DLD1 (cell line): ENCODE data around the gene PLK3.
"Not testable (repeated sequence)": the region's sequence is repeated elsewhere in the genome, so short reads cannot be mapped to it uniquely, and the experiment has no call there.

Source experiments
- in situ Hi-C: cut with HindIII; loops from 2 replicates; pipeline ENCODE4 v1.10.0; 2017; ENCODE audit warnings: low sequenced_read_pairs

The PLK3 gene

DNA sequence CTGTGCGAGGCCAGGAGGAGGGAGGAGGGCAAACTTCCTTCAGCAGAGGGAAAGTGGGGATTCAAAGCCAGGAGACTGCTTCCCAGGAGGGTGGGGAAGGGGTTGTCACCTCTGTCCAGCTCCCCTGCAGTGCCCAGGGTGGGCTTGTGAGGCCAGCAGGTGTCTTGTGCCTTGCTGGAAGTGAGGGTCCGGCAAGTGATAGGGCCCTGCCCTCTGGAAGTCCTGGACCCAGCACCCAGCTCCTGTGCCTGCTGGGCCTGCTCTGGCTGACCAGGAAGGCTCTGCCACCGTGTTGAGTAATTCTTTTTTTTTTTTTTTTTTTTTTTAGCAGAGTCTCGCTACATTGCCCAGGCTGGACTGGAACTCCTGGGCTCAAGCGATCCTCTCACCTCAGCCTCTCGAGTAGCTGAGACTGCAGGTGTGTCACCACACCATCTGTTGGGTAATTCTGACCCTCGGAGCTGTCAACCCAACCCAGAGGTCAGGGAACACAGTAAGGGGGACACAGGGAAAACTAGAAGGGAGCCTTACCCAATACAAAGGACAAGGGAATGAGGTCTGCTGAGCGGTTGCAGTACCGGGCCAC, 13.2 kb upstream of the PLK3 start:
- in situ Hi-C loops: no loop called here

- in situ Hi-C loops: no loop called here
Measured at GRCh38 chr1:44787506-44787905, 12.7 kb upstream of the PLK3 start.

- in situ Hi-C loops: no loop called here
Measured at GRCh38 chr1:44788120-44788860, 11.9 kb upstream of the PLK3 start, which contains the start of gene BEST4. Gene BEST4 (minus strand): TSS chr1:44788170. CDS start chr1:44787705, 465 bp downstream.

DNA sequence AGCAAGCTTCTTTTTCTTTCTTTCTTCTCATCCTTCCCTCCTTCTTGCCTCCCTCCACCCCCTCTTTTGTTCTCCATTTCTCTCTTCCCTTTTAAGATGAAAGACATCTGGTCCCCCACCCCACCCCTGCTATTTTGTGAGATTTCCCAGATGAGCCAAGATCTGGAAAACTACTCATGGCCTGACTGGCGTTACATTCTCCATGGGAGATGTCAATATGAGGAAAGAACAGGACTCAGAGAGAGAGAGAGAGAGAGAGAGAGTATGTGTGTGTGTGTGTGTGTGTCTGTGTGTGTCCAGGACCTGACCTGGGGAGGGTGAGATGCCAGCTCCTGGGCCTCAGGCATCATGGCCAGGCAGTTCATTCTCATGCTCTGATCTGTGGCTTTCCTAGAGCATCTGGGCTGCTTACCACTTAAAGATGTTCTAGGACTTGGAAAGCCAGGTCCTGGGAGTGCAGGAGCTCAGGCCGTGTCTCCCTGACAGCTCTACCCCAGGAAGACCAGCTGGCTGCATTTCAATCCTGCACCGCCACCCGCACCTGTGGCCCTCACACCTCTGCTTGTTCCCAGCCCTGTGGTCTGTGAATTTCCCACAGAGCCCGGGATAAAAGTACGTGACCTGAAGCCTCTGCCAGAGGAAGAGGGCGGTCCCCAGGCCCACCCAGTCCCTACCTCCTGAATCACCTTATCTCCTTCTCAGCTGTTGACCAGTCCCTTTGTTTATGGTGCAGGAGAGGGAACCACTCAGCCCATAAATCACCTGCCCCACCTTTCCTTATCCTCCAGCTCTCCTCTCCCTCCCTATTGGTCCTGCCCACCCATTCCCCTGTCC, 9.0 kb upstream of the PLK3 start:
- in situ Hi-C loops: no loop called here

GRCh38 chr1:44792736-44793502, 7.3 kb upstream of the PLK3 start:
- in situ Hi-C loops: no loop called here

GRCh38 chr1:44797886-44798285, 2.3 kb upstream of the PLK3 start:
- in situ Hi-C loops: not testable (repeated sequence)

GRCh38 chr1:44798481-44799365, 1.5 kb upstream of the PLK3 start:
- in situ Hi-C loops: no loop called here

DNA sequence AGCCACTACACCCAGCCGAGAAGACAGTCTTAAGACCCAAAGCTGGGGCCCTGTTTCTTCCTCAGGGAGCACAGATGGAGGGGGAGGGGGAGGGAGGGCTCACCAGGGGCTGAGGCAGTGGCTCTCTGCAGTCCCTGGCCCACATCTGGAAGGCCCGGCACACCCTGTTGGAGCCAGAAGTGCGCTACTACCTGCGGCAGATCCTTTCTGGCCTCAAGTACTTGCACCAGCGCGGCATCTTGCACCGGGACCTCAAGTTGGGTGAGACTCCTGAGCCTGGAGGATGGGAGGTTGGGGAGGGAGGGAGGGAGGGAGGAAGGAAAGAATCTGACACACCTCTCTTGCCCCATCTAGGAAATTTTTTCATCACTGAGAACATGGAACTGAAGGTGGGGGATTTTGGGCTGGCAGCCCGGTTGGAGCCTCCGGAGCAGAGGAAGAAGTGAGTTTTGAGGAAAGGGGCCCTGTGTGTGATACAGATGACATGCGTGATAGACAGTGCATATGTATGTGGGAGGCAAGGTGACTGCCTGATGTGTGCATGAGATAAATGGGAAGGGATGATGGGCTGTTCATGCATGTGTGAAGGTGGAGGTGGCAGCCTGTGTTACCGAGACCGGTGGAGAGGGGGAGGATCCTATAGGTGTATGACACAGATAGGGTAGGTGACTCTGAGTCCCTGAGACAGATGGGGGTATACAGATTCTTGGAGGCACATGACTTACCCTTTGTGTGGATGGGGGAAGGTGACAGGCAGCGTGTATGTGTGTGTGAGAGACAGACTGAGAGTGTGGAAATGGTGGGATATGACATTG, 1.5 kb downstream of the PLK3 start:
- in situ Hi-C loops: no loop called here

GRCh38 chr1:44802306-44803061, 2.3 kb downstream of the PLK3 start:
- in situ Hi-C loops: no loop called here

- in situ Hi-C loops: no loop called here
Measured at GRCh38 chr1:44803062-44803311, 2.8 kb downstream of the PLK3 start.

DNA sequence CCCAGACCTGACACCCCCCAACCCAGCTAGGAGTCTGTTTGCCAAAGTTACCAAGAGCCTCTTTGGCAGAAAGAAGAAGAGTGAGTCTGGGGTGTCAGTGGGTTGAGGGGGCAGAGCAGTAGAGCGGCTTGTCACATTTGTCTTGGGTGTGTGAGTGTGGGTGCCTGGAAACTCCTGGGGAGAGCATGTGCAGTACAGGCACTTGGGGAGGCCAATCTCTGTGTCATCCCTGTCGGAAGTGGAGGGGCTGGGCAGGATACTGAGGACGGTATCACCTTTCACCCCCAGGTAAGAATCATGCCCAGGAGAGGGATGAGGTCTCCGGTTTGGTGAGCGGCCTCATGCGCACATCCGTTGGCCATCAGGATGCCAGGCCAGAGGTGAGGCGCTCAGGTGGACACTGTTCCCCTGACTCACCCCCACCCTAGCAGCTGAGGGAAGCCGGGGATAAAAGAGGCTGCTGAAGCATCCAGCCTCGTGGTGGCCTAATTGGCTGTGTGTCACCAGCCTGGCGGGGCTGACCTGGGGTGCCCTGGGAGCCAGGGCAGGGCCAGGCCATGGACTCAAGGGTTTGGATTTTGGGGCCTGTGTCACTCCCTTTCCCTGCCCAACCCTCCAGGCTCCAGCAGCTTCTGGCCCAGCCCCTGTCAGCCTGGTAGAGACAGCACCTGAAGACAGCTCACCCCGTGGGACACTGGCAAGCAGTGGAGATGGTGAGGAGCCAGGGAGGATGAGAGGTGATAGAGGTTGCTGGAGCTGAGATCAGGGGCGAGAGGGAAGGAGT, 3.3 kb downstream of the PLK3 start:
- in situ Hi-C loops: no loop called here

DNA sequence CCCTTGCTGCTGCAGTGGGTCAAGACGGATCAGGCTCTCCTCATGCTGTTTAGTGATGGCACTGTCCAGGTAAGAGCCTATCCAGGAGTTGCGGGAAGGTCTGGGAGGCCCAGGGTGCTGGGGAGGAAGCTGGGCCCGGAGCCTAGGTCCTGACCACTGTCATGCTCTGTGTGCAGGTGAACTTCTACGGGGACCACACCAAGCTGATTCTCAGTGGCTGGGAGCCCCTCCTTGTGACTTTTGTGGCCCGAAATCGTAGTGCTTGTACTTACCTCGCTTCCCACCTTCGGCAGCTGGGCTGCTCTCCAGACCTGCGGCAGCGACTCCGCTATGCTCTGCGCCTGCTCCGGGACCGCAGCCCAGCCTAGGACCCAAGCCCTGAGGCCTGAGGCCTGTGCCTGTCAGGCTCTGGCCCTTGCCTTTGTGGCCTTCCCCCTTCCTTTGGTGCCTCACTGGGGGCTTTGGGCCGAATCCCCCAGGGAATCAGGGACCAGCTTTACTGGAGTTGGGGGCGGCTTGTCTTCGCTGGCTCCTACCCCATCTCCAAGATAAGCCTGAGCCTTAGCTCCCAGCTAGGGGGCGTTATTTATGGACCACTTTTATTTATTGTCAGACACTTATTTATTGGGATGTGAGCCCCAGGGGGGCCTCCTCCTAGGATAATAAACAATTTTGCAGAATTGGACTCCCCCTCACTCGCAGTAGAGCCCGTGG, 5.3 kb downstream of the PLK3 start:
- in situ Hi-C loops: no loop called here

GRCh38 chr1:44806025-44806703, 6.0 kb downstream of the PLK3 start:
- in situ Hi-C loops: no loop called here

DNA sequence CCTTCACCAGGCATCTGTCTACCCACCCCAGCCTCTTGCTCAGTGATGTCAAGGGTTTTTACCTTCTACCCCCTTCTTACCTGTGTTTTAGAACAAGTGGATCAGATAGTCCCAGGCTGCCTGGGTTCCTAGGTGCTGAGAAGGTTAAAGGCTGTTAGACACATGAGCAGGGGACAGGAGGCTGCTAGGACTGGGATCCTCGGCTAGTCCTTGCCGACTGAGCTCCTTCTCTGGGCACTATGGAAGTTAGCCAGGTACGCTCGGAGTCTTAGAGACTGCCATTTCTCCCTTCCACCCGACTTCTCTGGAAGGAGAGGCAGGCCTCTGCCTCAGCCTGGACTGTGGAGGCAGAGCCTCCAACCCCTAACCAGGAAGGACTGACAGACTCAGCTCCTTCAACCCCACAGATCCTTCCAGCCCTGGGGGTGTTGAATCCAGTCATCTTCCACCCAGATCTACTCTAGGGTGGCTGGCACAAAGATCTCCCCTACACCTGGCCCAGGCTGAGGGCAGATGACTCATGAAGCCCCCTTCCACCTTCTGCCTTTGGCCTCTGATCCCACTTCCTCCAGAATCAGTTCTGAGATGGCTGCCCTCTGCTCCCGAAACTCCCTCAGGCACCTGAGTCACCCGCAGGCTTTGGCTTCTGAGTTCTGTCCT, 6.7 kb downstream of the PLK3 start, which contains the start of gene DYNLT4:
TSS of gene DYNLT4 (minus strand) at position 648 of the 660 bp plus-strand sequence. CDS start 683 bp downstream, outside the sequence.
- in situ Hi-C loops: no loop called here

GRCh38 chr1:44807364-44808062, 7.3 kb downstream of the PLK3 start:
- in situ Hi-C loops: no loop called here
